Liver (tissue), 9 donors: ENCODE data around the gene CTNS. TPM values are rescaled to one million over a fixed set of nuclear protein-coding genes. Genes with fewer than 3 reads are reported as not detected.

Source experiments
- DNase-seq: peaks from one replicate; pipeline ENCODE4 v3.0.0-alpha.2; 2017; ENCODE audit warnings: low spot score
- H3K27ac ChIP-seq, 2 donors: one replicate each; pipeline ENCODE4 v1.7.0; 2013; ENCODE audit warnings: inconsistent platforms in 2 of 2, low read length in 2 of 2, control low read depth in 1 of 2, low read depth in 1 of 2, mild to moderate bottlenecking in 1 of 2
- H3K27me3 ChIP-seq, 4 donors: one replicate each; pipeline versions ENCODE4 v1.6.1 to v1.7.0; 2013; ENCODE audit warnings: low read length in 3 of 4, inconsistent platforms in 1 of 4, mild to moderate bottlenecking in 1 of 4, moderate library complexity in 1 of 4; ENCODE audit not compliant: control insufficient read depth in 4 of 4, insufficient read depth in 4 of 4
- H3K36me3 ChIP-seq, 4 donors: one replicate each; pipeline versions ENCODE4 v1.6.1 to v1.7.0; 2013; ENCODE audit warnings: low read length in 3 of 4, mild to moderate bottlenecking in 3 of 4, low read depth in 1 of 4, moderate library complexity in 1 of 4; ENCODE audit not compliant: control insufficient read depth in 4 of 4, insufficient read depth in 3 of 4
- H3K4me1 ChIP-seq, 4 donors: one replicate each; pipeline versions ENCODE4 v1.6.1 to v1.7.0; 2013; ENCODE audit warnings: low read length in 3 of 4, mild to moderate bottlenecking in 3 of 4, moderate library complexity in 1 of 4; ENCODE audit not compliant: control insufficient read depth in 4 of 4, insufficient read depth in 4 of 4
- H3K4me3 ChIP-seq, 3 donors: one replicate each; pipeline versions ENCODE4 v1.6.1 to v1.7.0; 2013; ENCODE audit warnings: low read length in 3 of 3, control low read depth in 1 of 3, low read depth in 1 of 3, mild to moderate bottlenecking in 1 of 3
- H3K9ac ChIP-seq, 2 donors: one replicate each; pipeline ENCODE4 v1.7.0; 2013; ENCODE audit warnings: low read length in 2 of 2, mild to moderate bottlenecking in 2 of 2, moderate library complexity in 2 of 2, control low read depth in 1 of 2, low read depth in 1 of 2
- H3K9me3 ChIP-seq, 4 donors: one replicate each; pipeline versions ENCODE4 v1.6.1 to v1.7.0; 2013; ENCODE audit warnings: low read length in 3 of 4; ENCODE audit not compliant: control insufficient read depth in 4 of 4
- CTCF ChIP-seq: fragments of 150-350 bp; IDR thresholded peaks from 2 replicates; pipeline ENCODE4 v1.5.1; 2017; ENCODE audit warnings: improper control_type of control experiment, low read depth, low read length; ENCODE audit not compliant: missing input control
- EGR1 ChIP-seq, 2 donors: IDR thresholded peaks; 2 replicates each; pipeline ENCODE4 v1.6.1; 2016 to 2018; ENCODE audit warnings: antibody characterized with exemption in 2 of 2, low read depth in 2 of 2
- FOXA1 ChIP-seq: IDR thresholded peaks from 2 replicates; pipeline ENCODE4 v1.6.1; 2016; ENCODE audit warnings: antibody characterized with exemption
- FOXA2 ChIP-seq: IDR thresholded peaks from 2 replicates; pipeline ENCODE4 v1.6.1; 2016; ENCODE audit warnings: antibody characterized with exemption
- GABPA ChIP-seq, 2 donors: IDR thresholded peaks in 1 of 2; conservative IDR thresholded peaks in 1 of 2; 2 replicates each; pipeline ENCODE4 v1.6.1; 2016; ENCODE audit warnings: antibody characterized with exemption in 2 of 2, mild to moderate bottlenecking in 1 of 2, moderate library complexity in 1 of 2
- HNF4A ChIP-seq, 2 donors: conservative IDR thresholded peaks; 2 replicates each; pipeline ENCODE4 v1.6.1; 2016; ENCODE audit warnings: antibody characterized with exemption in 2 of 2, mild to moderate bottlenecking in 2 of 2
- HNF4G ChIP-seq: IDR thresholded peaks from 2 replicates; pipeline ENCODE4 v1.6.1; 2016; ENCODE audit warnings: antibody characterized with exemption
- JUND ChIP-seq, 2 donors: IDR thresholded peaks; 2 replicates each; pipeline ENCODE4 v1.6.1; 2016; ENCODE audit warnings: antibody characterized with exemption in 2 of 2
- NR2F2 ChIP-seq: IDR thresholded peaks from 2 replicates; pipeline ENCODE4 v1.6.1; 2016; ENCODE audit warnings: antibody characterized with exemption
- RAD21 ChIP-seq, 2 donors: IDR thresholded peaks; 2 replicates each; pipeline ENCODE4 v1.6.1; 2016; ENCODE audit warnings: antibody characterized with exemption in 2 of 2, mild to moderate bottlenecking in 2 of 2
- RXRA ChIP-seq, 2 donors: IDR thresholded peaks; 2 replicates each; pipeline ENCODE4 v1.6.1; 2017 to 2018; ENCODE audit warnings: antibody characterized with exemption in 2 of 2, mild to moderate bottlenecking in 1 of 2
- SP1 ChIP-seq: IDR thresholded peaks from 2 replicates; pipeline ENCODE4 v1.6.1; 2018; ENCODE audit warnings: antibody characterized with exemption, mild to moderate bottlenecking
- TAF1 ChIP-seq: conservative IDR thresholded peaks from 2 replicates; pipeline ENCODE4 v1.6.1; 2016; ENCODE audit warnings: antibody characterized with exemption, mild to moderate bottlenecking
- YY1 ChIP-seq: IDR thresholded peaks from 2 replicates; pipeline ENCODE4 v1.6.1; 2016; ENCODE audit warnings: antibody characterized with exemption, mild to moderate bottlenecking
- ZBTB33 ChIP-seq: IDR thresholded peaks from 2 replicates; pipeline ENCODE4 v1.6.1; 2016; ENCODE audit warnings: antibody characterized with exemption
- WGBS: extraction: QIAGEN DNeasy Blood & Tissue Kit; methylation state at CpG from one replicate; pipeline ENCODE4 v1.1.7; 2013; 5-methylcytosine and 5-hydroxymethylcytosine counted together
- polyA plus RNA-seq, 2 donors: library from polyadenylated mRNA; stranded (reverse) in 1 of 2; unstranded in 1 of 2; fragments of 200-250 nt in 1 of 2; fragments of >200 nt in 1 of 2; fragmentation: Nextera tagmentation in 1 of 2; extraction: Ambion mirVana in 1 of 2; gene quantifications; one replicate each; pipeline versions ENCODE4 v1.2.1 to v1.2.3, GENCODE V29; 2013 to 2015
- total RNA-seq, 2 donors: library from RNA; depleted of rRNA; stranded (reverse); fragments of >200 nt; gene quantifications; one replicate each; pipeline ENCODE4 v1.2.3, GENCODE V29; 2014
- TF ChIP-seq, protein P1 (sequence below): IDR thresholded peaks from 2 replicates; pipeline ENCODE4 v1.6.1; 2016; ENCODE audit warnings: antibody characterized with exemption
- TF ChIP-seq, protein P2 (sequence below): IDR thresholded peaks from 2 replicates; pipeline ENCODE4 v1.6.1; 2016; ENCODE audit warnings: antibody characterized with exemption
- TF ChIP-seq, protein P3 (sequence below): IDR thresholded peaks from 2 replicates; pipeline ENCODE4 v1.6.1; 2016; ENCODE audit warnings: antibody characterized with exemption, mild to moderate bottlenecking
- donor health status: healthy.
- donor health status: healthy.
- donor health status: healthy.
- donor health status: healthy.
- donor health status: healthy.

The CTNS gene
- total and polyA plus RNA-seq, 4 donors: 6.6 to 15.3 (median 9.6) TPM

DNA sequence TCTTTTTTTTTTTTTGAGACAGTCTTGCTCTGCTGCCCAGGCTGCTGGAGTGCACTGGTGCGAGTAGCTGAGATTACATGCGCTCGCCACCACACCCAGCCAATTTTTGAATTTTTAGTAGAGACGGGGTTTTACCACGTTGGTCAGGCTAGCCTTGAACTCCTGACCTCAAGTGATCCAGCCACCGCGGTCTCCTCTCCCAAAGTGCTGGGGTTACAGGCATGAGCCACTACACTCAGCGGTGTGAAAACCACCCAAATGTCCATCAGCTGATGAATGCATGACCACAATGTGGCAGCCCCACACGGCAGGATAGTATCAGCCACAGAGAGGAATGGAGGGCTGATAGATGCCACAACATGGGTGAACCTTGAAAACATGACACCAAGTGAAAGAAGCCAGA lies 57.3 kb downstream of the CTNS start:
- H3K4me1 ChIP-seq: peaks cover 4 to 10% (median 10%) of the 10 kb centered on the region in 4 donors
- WGBS: 63% methylated on average over 9 of the region's 9 CpGs

More for the DNA sequence above, 57.3 kb downstream of the CTNS start:
- no peaks in the 10 kb centered on the region for H3K27me3 ChIP-seq
- no peak overlapping the region for H3K9ac ChIP-seq
- DNase-seq: no peak
- no peak for TF ChIP-seq FOXA1
- TF ChIP-seq GABPA (IDR thresholded peaks at IDR 0.05 in 1 of 2, conservative IDR thresholded peaks at IDR 0.05 in 1 of 2): no peak
- TF ChIP-seq HNF4G: no peak
- no peak for TF ChIP-seq NR2F2
- no peak for TF ChIP-seq CTCF
- no peak for TF ChIP-seq RXRA (IDR thresholded peaks at IDR 0.05)
- TF ChIP-seq HNF4A (conservative IDR thresholded peaks at IDR 0.05): no peak
- TF ChIP-seq JUND (IDR thresholded peaks at IDR 0.05): no peak
- TF ChIP-seq, protein P1, sequence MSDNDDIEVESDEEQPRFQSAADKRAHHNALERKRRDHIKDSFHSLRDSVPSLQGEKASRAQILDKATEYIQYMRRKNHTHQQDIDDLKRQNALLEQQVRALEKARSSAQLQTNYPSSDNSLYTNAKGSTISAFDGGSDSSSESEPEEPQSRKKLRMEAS: no peak
- TF ChIP-seq ZBTB33: no peak
- TF ChIP-seq SP1: no peak
- TF ChIP-seq TAF1: no peak
- TF ChIP-seq, protein P2, sequence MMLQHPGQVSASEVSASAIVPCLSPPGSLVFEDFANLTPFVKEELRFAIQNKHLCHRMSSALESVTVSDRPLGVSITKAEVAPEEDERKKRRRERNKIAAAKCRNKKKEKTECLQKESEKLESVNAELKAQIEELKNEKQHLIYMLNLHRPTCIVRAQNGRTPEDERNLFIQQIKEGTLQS: no peak
- TF ChIP-seq YY1: no peak
- TF ChIP-seq, protein P3, sequence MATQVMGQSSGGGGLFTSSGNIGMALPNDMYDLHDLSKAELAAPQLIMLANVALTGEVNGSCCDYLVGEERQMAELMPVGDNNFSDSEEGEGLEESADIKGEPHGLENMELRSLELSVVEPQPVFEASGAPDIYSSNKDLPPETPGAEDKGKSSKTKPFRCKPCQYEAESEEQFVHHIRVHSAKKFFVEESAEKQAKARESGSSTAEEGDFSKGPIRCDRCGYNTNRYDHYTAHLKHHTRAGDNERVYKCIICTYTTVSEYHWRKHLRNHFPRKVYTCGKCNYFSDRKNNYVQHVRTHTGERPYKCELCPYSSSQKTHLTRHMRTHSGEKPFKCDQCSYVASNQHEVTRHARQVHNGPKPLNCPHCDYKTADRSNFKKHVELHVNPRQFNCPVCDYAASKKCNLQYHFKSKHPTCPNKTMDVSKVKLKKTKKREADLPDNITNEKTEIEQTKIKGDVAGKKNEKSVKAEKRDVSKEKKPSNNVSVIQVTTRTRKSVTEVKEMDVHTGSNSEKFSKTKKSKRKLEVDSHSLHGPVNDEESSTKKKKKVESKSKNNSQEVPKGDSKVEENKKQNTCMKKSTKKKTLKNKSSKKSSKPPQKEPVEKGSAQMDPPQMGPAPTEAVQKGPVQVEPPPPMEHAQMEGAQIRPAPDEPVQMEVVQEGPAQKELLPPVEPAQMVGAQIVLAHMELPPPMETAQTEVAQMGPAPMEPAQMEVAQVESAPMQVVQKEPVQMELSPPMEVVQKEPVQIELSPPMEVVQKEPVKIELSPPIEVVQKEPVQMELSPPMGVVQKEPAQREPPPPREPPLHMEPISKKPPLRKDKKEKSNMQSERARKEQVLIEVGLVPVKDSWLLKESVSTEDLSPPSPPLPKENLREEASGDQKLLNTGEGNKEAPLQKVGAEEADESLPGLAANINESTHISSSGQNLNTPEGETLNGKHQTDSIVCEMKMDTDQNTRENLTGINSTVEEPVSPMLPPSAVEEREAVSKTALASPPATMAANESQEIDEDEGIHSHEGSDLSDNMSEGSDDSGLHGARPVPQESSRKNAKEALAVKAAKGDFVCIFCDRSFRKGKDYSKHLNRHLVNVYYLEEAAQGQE: no peak
- TF ChIP-seq EGR1 (IDR thresholded peaks at IDR 0.05; ENCODE audit: low read depth in 2 of 2): no peak
- TF ChIP-seq FOXA2: no peak
- TF ChIP-seq RAD21 (IDR thresholded peaks at IDR 0.05): no peak
- H3K36me3 ChIP-seq: no peaks in the 10 kb centered on the region
- no peak overlapping the region for H3K27ac ChIP-seq
- H3K9me3 ChIP-seq: peaks cover 0 to 10% (median 5%) of the 10 kb centered on the region in 4 donors
- no peak overlapping the region for H3K4me3 ChIP-seq
